A673 (cell line): ENCODE measurements around the gene TMEM179B. TPM values are rescaled to one million over a fixed set of nuclear protein-coding genes. Genes with fewer than 3 reads are reported as not detected.

Experiments
- BruUV-seq: library from RNA; stranded (reverse); fragments of 400-500 nt; replicated peaks from 2 replicates; lab custom pipeline; 2021; lab: Mats Ljungman, UMichigan
- CTCF ChIA-PET: fragments of 300-600 bp; sonication (Branson Sonifier 250); formaldehyde crosslinking; loops from one replicate; lab custom pipeline; 2022; ENCODE audit warnings: antibody characterized with exemption; lab: Charles Lee
- POLR2A ChIA-PET: fragments of 300-600 bp; sonication (Branson Sonifier 250); formaldehyde crosslinking; loops from one replicate; lab custom pipeline; 2022; ENCODE audit warnings: antibody characterized with exemption; ENCODE audit not compliant: low non-redundant PET; lab: Charles Lee
- DNase-seq: peaks from one replicate; pipeline ENCODE4 v3.0.0-alpha.2; 2015; ENCODE audit warnings: low spot score
- H3K27ac ChIP-seq: fragments of 200-600 bp; sonication (generic); 2 replicates; pipeline ENCODE4 v1.5.1; 2016; ENCODE audit warnings: mixed run types, low read depth, mild to moderate bottlenecking, mixed read lengths, antibody characterized with exemption, low read length; ENCODE audit not compliant: poor library complexity, severe bottlenecking
- H3K27me3 ChIP-seq: fragments of 200-600 bp; sonication (generic); replicated peaks from 2 replicates; pipeline ENCODE4 v1.6.1; 2017; ENCODE audit warnings: mixed run types, low read depth, mild to moderate bottlenecking, mixed read lengths, antibody characterized with exemption, low read length; ENCODE audit not compliant: insufficient read depth, poor library complexity
- H3K36me3 ChIP-seq: fragments of 200-600 bp; sonication (generic); 2 replicates; pipeline ENCODE4 v1.6.1; 2016; ENCODE audit warnings: mixed run types, mild to moderate bottlenecking, mixed read lengths, antibody characterized with exemption, low read length; ENCODE audit not compliant: insufficient read depth, poor library complexity, severe bottlenecking
- H3K4me1 ChIP-seq: fragments of 200-600 bp; sonication (generic); 2 replicates; pipeline ENCODE4 v1.6.1; 2017; ENCODE audit warnings: mixed run types, mild to moderate bottlenecking, mixed read lengths, antibody characterized with exemption, low read length; ENCODE audit not compliant: insufficient read depth, poor library complexity, severe bottlenecking
- H3K4me3 ChIP-seq: fragments of 200-600 bp; sonication (generic); 2 replicates; pipeline ENCODE4 v1.5.1; 2016; ENCODE audit warnings: low read depth, mixed run types, mild to moderate bottlenecking, mixed read lengths, low read length; ENCODE audit not compliant: poor library complexity, severe bottlenecking
- H3K9me3 ChIP-seq: fragments of 200-600 bp; sonication (generic); 2 replicates; pipeline ENCODE4 v1.6.1; 2016; ENCODE audit warnings: mixed run types, low read depth, mild to moderate bottlenecking, mixed read lengths, antibody characterized with exemption, low read length; ENCODE audit not compliant: poor library complexity, severe bottlenecking
- CTCF ChIP-seq: fragments of 300-800, 200-600 bp; sonication (generic); conservative IDR thresholded peaks from 2 replicates; pipeline ENCODE4 v1.5.1; 2017; ENCODE audit warnings: low read depth, mild to moderate bottlenecking, antibody characterized with exemption, low read length, moderate library complexity, mixed read lengths
- EZH2 ChIP-seq: fragments of 200-600 bp; sonication (generic); IDR thresholded peaks from 2 replicates; pipeline ENCODE4 v1.6.1; 2017; ENCODE audit warnings: borderline replicate concordance, low read depth, mild to moderate bottlenecking, mixed read lengths, antibody characterized with exemption, low read length; ENCODE audit not compliant: poor library complexity, severe bottlenecking
- intact Hi-C: fragments of 100-400 bp; cut with micrococcal nuclease; formaldehyde crosslinking; loops from one replicate; pipeline ENCODE4 v1.10.0; 2022; ENCODE audit not compliant: unreplicated experiment
- total RNA-seq: library from RNA; stranded (reverse); gene quantifications from 2 replicates; pipeline ENCODE4 v1.2.3, GENCODE V29; 2021

The TMEM179B gene
- total RNA-seq, 1 experiment from 2014 or later: 52.1 TPM

GRCh38 chr11:62801071-62801470 is 13.9 kb downstream of the TMEM179B start:
- Histone ChIP-seq H3K27ac (no peak overlapping the region), H3K27me3 (no peaks in the 10 kb centered on the region), H3K4me1 (peaks cover 11% of the 10 kb centered on the region), H3K4me3 (no peak overlapping the region), H3K9me3 (no peaks in the 10 kb centered on the region), H3K36me3 (peaks cover 77% of the 10 kb centered on the region)
- intact Hi-C loops: no loop called here
- no TSS peak for BruUV-seq
- TF ChIP-seq CTCF: no peak
- no peak for TF ChIP-seq EZH2
- ChIA-PET CTCF (interaction anchor here (0.5 to 0.6 kb wide), 2 partner anchors 29 to 61 kb away, joined by 4 read pairs; no protein-coding TSS in a partner anchor), POLR2A (no interaction called here)
- no peak for DNase-seq

- DNase-seq: no peak
- H3K4me3 ChIP-seq: peak overlapping the region; percentile 82
- no peaks in the 10 kb centered on the region for H3K27me3 ChIP-seq
- H3K9me3 ChIP-seq: no peaks in the 10 kb centered on the region
- TF ChIP-seq CTCF (no peak), EZH2 (no peak)
- peaks cover 19% of the 10 kb centered on the region for H3K4me1 ChIP-seq
- H3K36me3 ChIP-seq: peaks cover 43% of the 10 kb centered on the region
- peak overlapping the region; percentile 87 for H3K27ac ChIP-seq
- intact Hi-C loops: no loop called here
- CTCF ChIA-PET: no interaction called here
- TSS peak; percentile 73 for BruUV-seq
- POLR2A ChIA-PET: no interaction called here
These were observed 17.3 kb downstream of the TMEM179B start for GRCh38 chr11:62804310-62805075.

DNA sequence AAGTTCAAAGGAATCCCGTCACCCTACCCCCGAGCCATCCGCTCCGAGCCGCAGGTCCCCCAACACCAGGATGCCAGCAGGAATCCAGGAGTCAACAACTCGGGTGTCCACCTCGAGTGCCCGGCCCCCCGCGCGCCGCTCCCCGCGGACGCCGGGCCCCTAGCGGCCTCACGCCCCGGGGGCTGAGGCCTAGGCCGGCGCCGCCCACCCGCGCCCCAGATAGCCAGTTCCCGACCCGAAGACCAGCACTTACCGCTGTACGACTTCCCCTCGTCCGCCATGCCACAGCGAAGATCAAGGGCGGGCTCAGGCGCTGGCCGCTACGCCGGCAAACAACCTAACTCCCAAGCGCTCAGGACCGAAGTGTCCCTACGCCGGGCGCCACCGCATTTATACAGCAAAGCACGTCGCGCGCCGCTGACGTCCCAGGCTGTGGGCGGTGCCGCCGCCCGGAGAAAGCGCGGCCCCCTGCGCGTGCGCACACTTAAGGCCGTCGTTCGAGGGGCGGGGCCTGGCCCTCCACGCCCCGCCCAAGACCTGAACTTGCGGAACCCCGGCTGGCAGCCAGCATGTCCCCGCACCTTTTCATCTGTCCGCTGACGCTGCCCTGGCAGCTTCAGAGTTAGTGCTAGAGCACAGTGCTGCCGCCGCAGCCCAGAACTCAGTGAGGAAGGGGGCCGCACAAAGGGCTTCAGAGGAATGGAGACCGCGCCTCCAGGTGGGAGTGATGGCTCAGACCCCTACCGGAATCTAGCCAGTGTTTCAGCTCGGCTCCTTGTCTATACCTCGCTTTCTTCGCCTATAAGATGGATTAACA is 18.1 kb downstream of the TMEM179B start, which contains the start of gene NXF1:
TSS of gene NXF1 (minus strand) at position 365 of the 817 bp plus-strand sequence. CDS start at position 281, 84 bp downstream.
- no peaks in the 10 kb centered on the region for H3K9me3 ChIP-seq
- CTCF ChIA-PET: no interaction called here
- POLR2A ChIA-PET: interaction anchor here (0.5 kb wide), 1 partner anchor 308 kb away, joined by 4 read pairs; no protein-coding TSS in a partner anchor
- no peaks in the 10 kb centered on the region for H3K27me3 ChIP-seq
- peak within 1 kb of the TSS; percentile 82 for H3K4me3 ChIP-seq
- no TSS peak for BruUV-seq
- TF ChIP-seq CTCF (peak; percentile 12; the same call in 1 of the 2 replicates), EZH2 (no peak)
- H3K27ac ChIP-seq: peak within 1 kb of the TSS; percentile 87
- intact Hi-C loops: no loop called here
- peaks cover 35% of the 10 kb centered on the region for H3K36me3 ChIP-seq
- peak; percentile 96 for DNase-seq
- peaks cover 19% of the 10 kb centered on the region for H3K4me1 ChIP-seq
